Thymus (tissue), 11 donors: ENCODE data around the gene SEL1L3. TPM values are rescaled to one million over a fixed set of nuclear protein-coding genes. Genes with fewer than 3 reads are reported as not detected.

Experiments
- DNase-seq, 9 donors: peaks; one replicate each; pipeline ENCODE4 v3.0.0-alpha.2; 2013; ENCODE audit warnings: low spot score in 9 of 9, low read depth in 6 of 9, missing footprints in 1 of 9
- H3K27ac ChIP-seq, 2 donors: one replicate each; pipeline ENCODE4 v1.5.1; 2013; ENCODE audit warnings: control low read depth in 1 of 2, low read depth in 1 of 2, low read length in 1 of 2, mild to moderate bottlenecking in 1 of 2, moderate library complexity in 1 of 2
- H3K27me3 ChIP-seq, 2 donors: one replicate each; pipeline ENCODE4 v1.5.1; 2013; ENCODE audit warnings: low read length in 1 of 2; ENCODE audit not compliant: control insufficient read depth in 2 of 2, insufficient read depth in 1 of 2
- H3K36me3 ChIP-seq, 2 donors: one replicate each; pipeline ENCODE4 v1.5.1; 2013; ENCODE audit warnings: low read length in 1 of 2, mild to moderate bottlenecking in 1 of 2, moderate library complexity in 1 of 2; ENCODE audit not compliant: control insufficient read depth in 2 of 2, insufficient read depth in 2 of 2
- H3K4me1 ChIP-seq, 2 donors: one replicate each; pipeline ENCODE4 v1.5.1; 2013; ENCODE audit warnings: low read length in 2 of 2; ENCODE audit not compliant: control insufficient read depth in 2 of 2, insufficient read depth in 2 of 2
- H3K4me3 ChIP-seq, 2 donors: one replicate each; pipeline ENCODE4 v1.5.1; 2013; ENCODE audit warnings: low read length in 2 of 2, control low read depth in 1 of 2, mild to moderate bottlenecking in 1 of 2
- H3K9me3 ChIP-seq, 2 donors: one replicate each; pipeline ENCODE4 v1.5.1; 2013; ENCODE audit warnings: low read length in 1 of 2, mild to moderate bottlenecking in 1 of 2; ENCODE audit not compliant: control insufficient read depth in 2 of 2, insufficient read depth in 1 of 2
- WGBS: extraction: QIAGEN DNeasy Blood & Tissue Kit; methylation state at CpG from one replicate; pipeline ENCODE4 v1.1.7; 2013; 5-methylcytosine and 5-hydroxymethylcytosine counted together
- polyA plus RNA-seq: library from polyadenylated mRNA; stranded (reverse); fragments of 200-250 nt; gene quantifications from one replicate; pipeline ENCODE4 v1.2.3, GENCODE V29; 2013
- total RNA-seq: library from RNA; stranded (reverse); fragments of 120-200 nt; gene quantifications from one replicate; pipeline ENCODE4 v1.2.4, GENCODE V29; 2013
- donor health status: healthy.

The SEL1L3 gene
- total and polyA plus RNA-seq, 2 donors, result 6.8 to 27.4 TPM

GRCh38 chr4:25882226-25882625 lies 19.4 kb upstream of the SEL1L3 start:
- no peaks in the 10 kb centered on the region for H3K9me3 ChIP-seq
- no peak overlapping the region for H3K4me3 ChIP-seq
- H3K36me3 ChIP-seq, result no peaks in the 10 kb centered on the region
- no peaks in the 10 kb centered on the region for H3K4me1 ChIP-seq
- no peaks in the 10 kb centered on the region for H3K27me3 ChIP-seq
- no peak for DNase-seq
- WGBS, result 98% methylated on average over 4 of the region's 4 CpGs
- no peak overlapping the region for H3K27ac ChIP-seq

GRCh38 chr4:25881193-25881592 lies 18.4 kb upstream of the SEL1L3 start:
- H3K27me3 ChIP-seq, result no peaks in the 10 kb centered on the region
- no peaks in the 10 kb centered on the region for H3K36me3 ChIP-seq
- WGBS, result 87% methylated on average over 4 of the region's 4 CpGs
- H3K4me1 ChIP-seq, result no peaks in the 10 kb centered on the region
- DNase-seq, result no peak
- H3K9me3 ChIP-seq, result no peaks in the 10 kb centered on the region
- no peak overlapping the region for H3K4me3 ChIP-seq
- no peak overlapping the region for H3K27ac ChIP-seq

- Histone ChIP-seq H3K4me3 (no peak overlapping the region), H3K4me1 (no peaks in the 10 kb centered on the region), H3K27ac (no peak overlapping the region), H3K36me3 (no peaks in the 10 kb centered on the region), H3K27me3 (no peaks in the 10 kb centered on the region), H3K9me3 (no peaks in the 10 kb centered on the region)
- no peak for DNase-seq
- WGBS, result 87% methylated on average over 7 of the region's 7 CpGs
Measured at GRCh38 chr4:25879991-25880651, 17.3 kb upstream of the SEL1L3 start.

- no peak overlapping the region for H3K4me3 ChIP-seq
- no peaks in the 10 kb centered on the region for H3K4me1 ChIP-seq
- no peaks in the 10 kb centered on the region for H3K9me3 ChIP-seq
- H3K27me3 ChIP-seq, result no peaks in the 10 kb centered on the region
- 96% methylated on average over 6 of the region's 6 CpGs for WGBS
- DNase-seq, result no peak
- no peak overlapping the region for H3K27ac ChIP-seq
- H3K36me3 ChIP-seq, result no peaks in the 10 kb centered on the region
Measured at GRCh38 chr4:25879587-25879986, 16.8 kb upstream of the SEL1L3 start.

- H3K4me1 ChIP-seq, result no peaks in the 10 kb centered on the region
- no peak overlapping the region for H3K4me3 ChIP-seq
- no peaks in the 10 kb centered on the region for H3K36me3 ChIP-seq
- no peak overlapping the region for H3K27ac ChIP-seq
- H3K9me3 ChIP-seq, result no peaks in the 10 kb centered on the region
- WGBS, result 96% methylated on average over 9 of the region's 9 CpGs
- no peak for DNase-seq
- H3K27me3 ChIP-seq, result no peaks in the 10 kb centered on the region
Measured at GRCh38 chr4:25879091-25879584, 16.4 kb upstream of the SEL1L3 start.

- H3K27ac ChIP-seq, result no peak overlapping the region
- no peak overlapping the region for H3K4me3 ChIP-seq
- DNase-seq, result no peak
- WGBS, result 78% methylated on average over 9 of the region's 9 CpGs
- no peaks in the 10 kb centered on the region for H3K4me1 ChIP-seq
- no peaks in the 10 kb centered on the region for H3K36me3 ChIP-seq
- H3K9me3 ChIP-seq, result no peaks in the 10 kb centered on the region
- no peaks in the 10 kb centered on the region for H3K27me3 ChIP-seq
Measured at GRCh38 chr4:25878676-25879075, 15.9 kb upstream of the SEL1L3 start.

- no peak for DNase-seq
- Histone ChIP-seq H3K27ac (no peak overlapping the region), H3K27me3 (no peaks in the 10 kb centered on the region), H3K36me3 (no peaks in the 10 kb centered on the region), H3K4me3 (no peak overlapping the region), H3K4me1 (no peaks in the 10 kb centered on the region), H3K9me3 (no peaks in the 10 kb centered on the region)
- 93% methylated on average over 7 of the region's 7 CpGs for WGBS
Measured at GRCh38 chr4:25875281-25875745, 12.5 kb upstream of the SEL1L3 start.

- H3K4me1 ChIP-seq, result no peaks in the 10 kb centered on the region
- H3K27me3 ChIP-seq, result no peaks in the 10 kb centered on the region
- no peaks in the 10 kb centered on the region for H3K9me3 ChIP-seq
- no peaks in the 10 kb centered on the region for H3K36me3 ChIP-seq
- H3K27ac ChIP-seq, result no peak overlapping the region
- no peak for DNase-seq
- WGBS, result 92% methylated on average over 3 of the region's 3 CpGs
- no peak overlapping the region for H3K4me3 ChIP-seq
Measured at GRCh38 chr4:25874655-25875054, 11.9 kb upstream of the SEL1L3 start.

GRCh38 chr4:25873632-25874129 lies 10.9 kb upstream of the SEL1L3 start:
- no peaks in the 10 kb centered on the region for H3K36me3 ChIP-seq
- 96% methylated on average over 7 of the region's 7 CpGs for WGBS
- H3K27ac ChIP-seq, result no peak overlapping the region
- no peaks in the 10 kb centered on the region for H3K4me1 ChIP-seq
- H3K27me3 ChIP-seq, result no peaks in the 10 kb centered on the region
- no peaks in the 10 kb centered on the region for H3K9me3 ChIP-seq
- no peak overlapping the region for H3K4me3 ChIP-seq
- DNase-seq, result no peak
